A549 (cell line): ENCODE data around the gene TRIO. TPM values are rescaled to one million over a fixed set of nuclear protein-coding genes. Genes with fewer than 3 reads are reported as not detected.
A peak's percentile ranks its signal among the peaks of the same experiment; 100 is the strongest.

ENCODE experiments used
- ATAC-seq, 2 experiments: fragments of 200-7000 bp in 1 of 2; fragments of >200 bp in 1 of 2; cut with Nextera tagmentation in 1 of 2; cut with Tn5 transposase in 1 of 2; 3 replicates each; pipeline versions ENCODE4 v1.8.0 to v1.9.1; 2018 to 2020; ENCODE audit warnings: mild to moderate bottlenecking in 1 of 2, moderate library complexity in 1 of 2
- CTCF ChIA-PET: fragments of 300-600 bp; sonication (Branson Sonifier 250); formaldehyde crosslinking; extraction: SDS; loops from one replicate; lab custom pipeline; 2021; ENCODE audit warnings: antibody characterized with exemption, inconsistent platforms; lab: Yijun Ruan, JAX
- POLR2A ChIA-PET: fragments of 350-600 bp; formaldehyde crosslinking; extraction: SDS; loops from one replicate; lab custom pipeline; 2021; ENCODE audit warnings: antibody characterized with exemption, inconsistent platforms; lab: Yijun Ruan, JAX
- DNase-seq, 2 experiments: peaks; one replicate each; pipeline versions ENCODE4 v3.0.0 to v3.0.0-alpha.2; 2011 to 2016; ENCODE audit warnings: low read depth in 1 of 2, low spot score in 1 of 2
- FAIRE-seq: peaks from 2 replicates; lab custom pipeline; 2011; peaks lifted over from hg19 to GRCh38; lab: Jason Lieb, UNC
- H3K27ac ChIP-seq, 2 experiments: fragments of >200 bp; sonication (Bioruptor Twin); formaldehyde crosslinking; 3 replicates each; pipeline ENCODE4 v1.5.1; 2016 to 2017
- H3K4me1 ChIP-seq: fragments of >200 bp; sonication (Bioruptor Twin); formaldehyde crosslinking; 3 replicates; pipeline ENCODE4 v1.6.1; 2016
- H3K4me2 ChIP-seq: fragments of >200 bp; sonication (Bioruptor Twin); formaldehyde crosslinking; 3 replicates; pipeline ENCODE4 v1.6.1; 2016
- H3K4me3 ChIP-seq: fragments of >200 bp; sonication (Bioruptor Twin); formaldehyde crosslinking; 3 replicates; pipeline ENCODE4 v1.5.1; 2016
- H3K9me3 ChIP-seq: fragments of >200 bp; sonication (Bioruptor Twin); formaldehyde crosslinking; 3 replicates; pipeline ENCODE4 v1.6.1; 2016
- CBX8 ChIP-seq: fragments of 200-600 bp; sonication (generic); IDR thresholded peaks from 2 replicates; pipeline ENCODE4 v1.6.1; 2016
- CHD4 ChIP-seq: fragments of 200-600 bp; sonication (generic); IDR thresholded peaks from 2 replicates; pipeline ENCODE4 v1.6.1; 2016; ENCODE audit warnings: antibody characterized with exemption, mild to moderate bottlenecking, borderline replicate concordance
- EP300 ChIP-seq, 2 experiments: fragments of >200 bp; sonication (Bioruptor Twin); formaldehyde crosslinking; IDR thresholded peaks; 2 replicates in 1 of 2; 3 replicates in 1 of 2; pipeline ENCODE4 v1.6.1; 2016 to 2017
- FOSB ChIP-seq: fragments of 250-450 bp; sonication (Bioruptor Pico); IDR thresholded peaks from 2 replicates; pipeline ENCODE4 v1.5.0; 2020; ENCODE audit warnings: mild to moderate bottlenecking, moderate library complexity
- HDAC2 ChIP-seq: fragments of 200-600 bp; sonication (generic); IDR thresholded peaks from 2 replicates; pipeline ENCODE4 v1.6.1; 2016
- JUN ChIP-seq, 2 experiments: fragments of >200 bp; sonication (Bioruptor Twin); formaldehyde crosslinking; IDR thresholded peaks; 2 replicates in 1 of 2; 3 replicates in 1 of 2; pipeline ENCODE4 v1.6.1; 2016 to 2017
- KDM1A ChIP-seq: fragments of 200-600 bp; sonication (generic); IDR thresholded peaks from 2 replicates; pipeline ENCODE4 v1.6.1; 2016; ENCODE audit warnings: low read depth, mild to moderate bottlenecking
- NFE2L2 ChIP-seq: fragments of 150-350 bp; conservative IDR thresholded peaks from 2 replicates; pipeline ENCODE4 v1.6.1; 2014; ENCODE audit warnings: low read length
- PHF8 ChIP-seq: fragments of 200-600 bp; sonication (generic); IDR thresholded peaks from 2 replicates; pipeline ENCODE4 v1.6.1; 2016; ENCODE audit warnings: low read depth, mild to moderate bottlenecking, antibody characterized with exemption, moderate library complexity, borderline replicate concordance
- POLR2A ChIP-seq: IDR thresholded peaks from 2 replicates; pipeline ENCODE4 v1.6.1; 2012; ENCODE audit warnings: mild to moderate bottlenecking, low read length
- POLR2AphosphoS2 ChIP-seq: conservative IDR thresholded peaks from 2 replicates; pipeline ENCODE4 v1.6.1; 2012; ENCODE audit warnings: low read length, improper control_type of control experiment, inconsistent platforms
- RAD21 ChIP-seq, 2 experiments: fragments of >200 bp in 1 of 2; sonication (Bioruptor Twin) in 1 of 2; formaldehyde crosslinking in 1 of 2; IDR thresholded peaks in 1 of 2; conservative IDR thresholded peaks in 1 of 2; 2 replicates in 1 of 2; 3 replicates in 1 of 2; pipeline ENCODE4 v1.6.1; 2012 to 2018; ENCODE audit warnings: inconsistent platforms in 1 of 2
- RCOR1 ChIP-seq: fragments of 150-350 bp; IDR thresholded peaks from 2 replicates; pipeline ENCODE4 v1.6.1; 2014; ENCODE audit warnings: antibody characterized with exemption, low read length, low read depth
- RFX5 ChIP-seq: fragments of 450-650 bp; IDR thresholded peaks from 2 replicates; pipeline ENCODE4 v1.7.1; 2014; ENCODE audit warnings: antibody characterized with exemption, mild to moderate bottlenecking, moderate library complexity
- SREBF2 ChIP-seq: fragments of 450-650 bp; IDR thresholded peaks from 2 replicates; pipeline ENCODE4 v1.6.1; 2014; ENCODE audit warnings: mild to moderate bottlenecking, moderate library complexity
- ZFP36 ChIP-seq: fragments of 450-650 bp; IDR thresholded peaks from 2 replicates; pipeline ENCODE4 v1.6.1; 2014; ENCODE audit warnings: borderline replicate concordance; ENCODE audit not compliant: partially characterized antibody
- ZSCAN20 ChIP-seq: fragments of 250-450 bp; sonication (Bioruptor Pico); IDR thresholded peaks from 2 replicates; pipeline ENCODE4 v1.8.0; 2022; ENCODE audit warnings: mild to moderate bottlenecking, moderate library complexity
- WGBS: methylation state at CpG from one replicate; pipeline ENCODE4 v1.1.6; 2017; ENCODE audit errors: missing lambda C conversion rate; 5-methylcytosine and 5-hydroxymethylcytosine counted together
- polyA plus RNA-seq, 4 experiments: library from polyadenylated mRNA; depleted of rRNA in 3 of 4; stranded (reverse); fragments of >200 nt; fragmentation: RNase III in 1 of 4; extraction: RNeasy Plus Mini Kit Qiagen cat#74134 plus additional on column Dnase treatment in 1 of 4; gene quantifications; 2 replicates in 3 of 4; 3 replicates in 1 of 4; pipeline ENCODE4 v1.2.3, GENCODE V29; 2011 to 2017
- TF ChIP-seq, protein P1 (sequence below): fragments of 200-600 bp; sonication (generic); IDR thresholded peaks from 2 replicates; pipeline ENCODE4 v1.6.1; 2016; ENCODE audit warnings: antibody characterized with exemption, mild to moderate bottlenecking, moderate library complexity
- TF ChIP-seq, protein P2 (sequence below): IDR thresholded peaks from 2 replicates; pipeline ENCODE4 v1.6.1; 2012
- TF ChIP-seq, protein P3 (sequence below): IDR thresholded peaks from 2 replicates; pipeline ENCODE4 v1.6.1; 2012; ENCODE audit warnings: low read depth, borderline replicate concordance

Gene TRIO
- polyA plus RNA-seq, 2 of the 4 experiments (the other 2 are of a cell fraction): 47.5 to 79.0 TPM

DNA sequence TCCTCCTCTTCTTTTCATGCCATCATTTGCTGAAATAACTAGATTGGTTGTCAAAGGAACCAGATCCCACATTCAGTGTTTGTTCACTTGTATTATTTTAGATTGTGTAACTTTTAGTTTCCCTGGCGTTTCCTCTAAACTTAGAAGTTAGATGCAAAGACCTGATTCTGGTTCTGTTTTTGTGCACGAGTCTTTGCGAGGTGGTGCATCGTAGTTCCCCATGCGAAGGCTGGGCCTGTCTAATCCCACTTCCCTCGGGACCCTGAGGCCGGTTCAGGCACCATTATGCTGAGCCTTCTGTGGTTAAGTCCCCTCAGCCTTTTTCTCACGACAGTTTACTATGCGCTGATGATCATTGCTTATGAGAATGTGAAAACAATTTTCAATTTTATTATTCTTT, 219.3 kb downstream of the TRIO start:
- FAIRE-seq: no peak
- Histone ChIP-seq H3K4me2 (no peak overlapping the region), H3K27ac (no peak overlapping the region), H3K4me3 (no peak overlapping the region), H3K4me1 (no peaks in the 10 kb centered on the region), H3K9me3 (no peaks in the 10 kb centered on the region)
- CTCF ChIA-PET: interaction anchor here (0.8 to 5.2 kb wide), 10 partner anchors 7 to 375 kb away, joined by 3 to 42 read pairs (median 8); no protein-coding TSS in a partner anchor
- ATAC-seq: no peak
- no peak for DNase-seq
- whole genome bisulfite sequencing: 93% methylated on average over 9 of the region's 9 CpGs
- TF ChIP-seq POLR2AphosphoS2 (no peak), NFE2L2 (no peak), PHF8 (no peak), ZSCAN20 (CRISPR knock-in tag) (no peak), JUN (IDR thresholded peaks at IDR 0.05) (no peak), CHD4 (no peak), SREBF2 (no peak), CBX8 (no peak), POLR2A (no peak), EP300 (IDR thresholded peaks at IDR 0.05) (no peak), RCOR1 (no peak), ZFP36 (no peak), KDM1A (no peak), RFX5 (no peak), FOSB (CRISPR knock-in tag) (no peak)
- TF ChIP-seq, protein P1, sequence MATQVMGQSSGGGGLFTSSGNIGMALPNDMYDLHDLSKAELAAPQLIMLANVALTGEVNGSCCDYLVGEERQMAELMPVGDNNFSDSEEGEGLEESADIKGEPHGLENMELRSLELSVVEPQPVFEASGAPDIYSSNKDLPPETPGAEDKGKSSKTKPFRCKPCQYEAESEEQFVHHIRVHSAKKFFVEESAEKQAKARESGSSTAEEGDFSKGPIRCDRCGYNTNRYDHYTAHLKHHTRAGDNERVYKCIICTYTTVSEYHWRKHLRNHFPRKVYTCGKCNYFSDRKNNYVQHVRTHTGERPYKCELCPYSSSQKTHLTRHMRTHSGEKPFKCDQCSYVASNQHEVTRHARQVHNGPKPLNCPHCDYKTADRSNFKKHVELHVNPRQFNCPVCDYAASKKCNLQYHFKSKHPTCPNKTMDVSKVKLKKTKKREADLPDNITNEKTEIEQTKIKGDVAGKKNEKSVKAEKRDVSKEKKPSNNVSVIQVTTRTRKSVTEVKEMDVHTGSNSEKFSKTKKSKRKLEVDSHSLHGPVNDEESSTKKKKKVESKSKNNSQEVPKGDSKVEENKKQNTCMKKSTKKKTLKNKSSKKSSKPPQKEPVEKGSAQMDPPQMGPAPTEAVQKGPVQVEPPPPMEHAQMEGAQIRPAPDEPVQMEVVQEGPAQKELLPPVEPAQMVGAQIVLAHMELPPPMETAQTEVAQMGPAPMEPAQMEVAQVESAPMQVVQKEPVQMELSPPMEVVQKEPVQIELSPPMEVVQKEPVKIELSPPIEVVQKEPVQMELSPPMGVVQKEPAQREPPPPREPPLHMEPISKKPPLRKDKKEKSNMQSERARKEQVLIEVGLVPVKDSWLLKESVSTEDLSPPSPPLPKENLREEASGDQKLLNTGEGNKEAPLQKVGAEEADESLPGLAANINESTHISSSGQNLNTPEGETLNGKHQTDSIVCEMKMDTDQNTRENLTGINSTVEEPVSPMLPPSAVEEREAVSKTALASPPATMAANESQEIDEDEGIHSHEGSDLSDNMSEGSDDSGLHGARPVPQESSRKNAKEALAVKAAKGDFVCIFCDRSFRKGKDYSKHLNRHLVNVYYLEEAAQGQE: no peak
- TF ChIP-seq, protein P2, sequence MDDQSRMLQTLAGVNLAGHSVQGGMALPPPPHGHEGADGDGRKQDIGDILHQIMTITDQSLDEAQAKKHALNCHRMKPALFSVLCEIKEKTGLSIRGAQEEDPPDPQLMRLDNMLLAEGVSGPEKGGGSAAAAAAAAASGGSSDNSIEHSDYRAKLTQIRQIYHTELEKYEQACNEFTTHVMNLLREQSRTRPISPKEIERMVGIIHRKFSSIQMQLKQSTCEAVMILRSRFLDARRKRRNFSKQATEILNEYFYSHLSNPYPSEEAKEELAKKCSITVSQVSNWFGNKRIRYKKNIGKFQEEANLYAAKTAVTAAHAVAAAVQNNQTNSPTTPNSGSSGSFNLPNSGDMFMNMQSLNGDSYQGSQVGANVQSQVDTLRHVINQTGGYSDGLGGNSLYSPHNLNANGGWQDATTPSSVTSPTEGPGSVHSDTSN: no peak
- TF ChIP-seq, protein P3, sequence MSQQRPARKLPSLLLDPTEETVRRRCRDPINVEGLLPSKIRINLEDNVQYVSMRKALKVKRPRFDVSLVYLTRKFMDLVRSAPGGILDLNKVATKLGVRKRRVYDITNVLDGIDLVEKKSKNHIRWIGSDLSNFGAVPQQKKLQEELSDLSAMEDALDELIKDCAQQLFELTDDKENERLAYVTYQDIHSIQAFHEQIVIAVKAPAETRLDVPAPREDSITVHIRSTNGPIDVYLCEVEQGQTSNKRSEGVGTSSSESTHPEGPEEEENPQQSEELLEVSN: no peak
- POLR2A ChIA-PET: no interaction called here

DNA sequence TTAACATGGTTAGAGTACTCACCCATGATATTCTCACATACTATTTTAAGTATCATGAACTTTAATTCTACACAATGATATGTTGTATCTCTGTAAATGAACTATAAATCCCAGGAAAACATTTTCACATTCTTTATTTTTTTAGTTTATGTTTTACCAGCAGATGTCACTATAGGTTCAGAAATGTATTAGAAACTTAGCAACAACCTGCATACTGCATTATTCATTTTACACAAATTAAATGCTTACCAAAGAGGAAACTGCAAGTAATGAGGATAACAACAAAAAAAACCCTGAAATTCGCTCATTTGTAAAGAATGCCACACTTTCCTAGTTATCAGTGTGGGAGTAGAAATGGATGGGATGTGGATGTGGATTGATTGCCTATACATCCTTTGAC, 221.0 kb downstream of the TRIO start:
- DNase-seq (no peak), FAIRE-seq (no peak), ATAC-seq (no peak)
- Histone ChIP-seq H3K4me2 (no peak overlapping the region), H3K9me3 (no peaks in the 10 kb centered on the region), H3K27ac (no peak overlapping the region), H3K4me3 (no peak overlapping the region), H3K4me1 (no peaks in the 10 kb centered on the region)
- WGBS: 96% methylated on average over 1 of the region's 1 CpG
- no peak for TF ChIP-seq ZSCAN20 (CRISPR knock-in tag)
- TF ChIP-seq HDAC2: no peak
- TF ChIP-seq RAD21 (conservative IDR thresholded peaks at IDR 0.05 in 1 of 2, IDR thresholded peaks at IDR 0.05 in 1 of 2): peak; percentile 15 to 16; a peak in 2 of 5 replicates
- ChIA-PET POLR2A (no interaction called here), CTCF (interaction anchor here (0.6 to 5.2 kb wide), 23 partner anchors 8 to 393 kb away, joined by 3 to 42 read pairs (median 6); no protein-coding TSS in a partner anchor)
